GM18868 (cell line): ENCODE data around the gene HES2.
"Not testable (repeated sequence)": the region's sequence is repeated elsewhere in the genome, so short reads cannot be mapped to it uniquely, and the experiment has no call there.

ENCODE experiments used
- ATAC-seq: cut with Tn5 transposase; IDR thresholded peaks from one replicate; pipeline ENCODE4 v1.9.1; 2021; ENCODE audit warnings: mild to moderate bottlenecking, moderate library complexity; ENCODE audit not compliant: unreplicated experiment

HES2 gene

DNA sequence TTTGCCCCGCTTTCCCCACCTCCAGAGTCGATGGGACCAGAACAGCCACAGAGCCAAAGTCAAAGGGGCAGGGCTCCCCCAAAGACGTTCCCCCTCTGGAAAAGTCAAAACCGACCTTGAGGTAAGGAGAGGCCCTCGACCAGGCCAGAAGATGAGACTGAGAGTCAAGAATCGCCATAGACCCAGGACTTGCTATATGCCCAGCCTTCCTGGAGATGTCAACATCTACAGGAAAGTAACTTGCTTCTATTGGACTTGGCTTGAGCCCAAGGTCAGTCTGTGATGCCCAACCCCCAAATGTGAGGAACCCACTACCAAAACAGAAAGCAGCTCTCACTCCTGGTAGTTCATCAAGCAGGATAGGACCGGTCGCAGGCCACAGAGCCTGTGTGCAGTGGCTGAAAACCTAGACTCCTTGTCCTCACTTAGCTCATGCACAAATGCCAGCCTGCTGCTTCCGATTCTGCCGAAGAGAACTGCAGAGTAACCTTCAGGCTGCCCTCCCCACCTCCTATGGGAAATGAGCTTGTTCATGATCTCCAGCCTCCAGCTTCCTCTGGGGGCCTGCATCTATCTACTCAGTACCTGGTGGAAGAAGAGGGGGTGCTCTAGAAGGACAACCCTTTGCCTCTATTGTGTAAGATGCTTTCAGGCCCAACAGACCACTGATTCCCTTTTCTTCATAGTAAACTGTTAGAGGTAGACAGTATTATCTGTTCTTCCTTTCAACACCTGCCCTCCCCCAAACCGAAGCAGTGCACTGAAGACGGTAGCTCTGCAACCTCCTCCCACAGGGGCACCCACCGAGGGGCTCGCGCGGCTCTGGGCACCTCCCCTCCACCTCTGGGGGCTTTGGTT, 27.5 kb downstream of the HES2 start:
- no peak for ATAC-seq

DNA sequence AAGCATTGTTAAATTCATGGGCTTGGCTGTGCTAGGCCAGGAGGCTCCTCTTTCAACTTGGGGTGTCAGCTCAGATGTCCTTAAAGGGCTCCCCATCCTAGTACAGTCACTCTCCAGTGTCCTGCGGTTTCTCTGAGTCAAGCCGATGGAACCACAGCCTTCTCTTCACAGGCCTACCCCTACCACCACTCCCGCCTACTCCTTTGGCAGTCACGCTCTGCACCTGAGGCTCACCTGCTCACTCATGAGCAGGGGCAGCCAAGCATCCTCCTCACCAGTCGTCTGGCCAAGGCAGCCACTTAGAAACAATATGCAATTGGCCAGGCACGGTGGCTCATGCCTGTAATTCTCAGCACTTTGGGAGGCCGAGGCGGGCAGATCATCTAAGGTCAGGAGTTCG, 29.7 kb downstream of the HES2 start:
- no peak for ATAC-seq

DNA sequence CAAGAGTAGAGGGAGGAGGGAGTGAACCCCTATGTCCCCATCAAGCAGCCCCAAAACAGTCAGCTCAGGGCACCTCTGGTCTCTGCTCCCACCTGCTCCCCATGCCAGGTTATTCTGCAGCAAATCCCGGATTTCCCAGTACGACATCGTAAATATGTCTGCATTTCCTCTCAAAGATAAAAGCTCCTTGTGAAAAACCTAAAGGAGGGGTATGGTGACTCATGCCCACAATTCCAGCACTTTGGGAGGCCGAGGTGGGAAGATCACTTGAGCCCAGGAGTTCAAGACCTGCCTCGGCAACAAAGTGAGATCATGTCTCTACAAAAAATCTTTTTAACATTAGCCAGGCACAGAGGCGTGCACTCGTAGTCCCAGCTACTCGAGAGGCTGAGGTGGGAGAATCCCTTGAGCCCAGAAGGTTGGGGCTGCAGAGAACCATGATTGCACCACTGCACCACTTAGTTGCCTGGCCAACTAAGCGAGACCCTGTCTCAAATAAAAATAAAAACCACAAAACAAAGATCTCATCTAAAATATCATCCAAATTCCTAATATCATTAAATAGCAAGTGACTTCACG, 33.3 kb downstream of the HES2 start:
- no peak for ATAC-seq

DNA sequence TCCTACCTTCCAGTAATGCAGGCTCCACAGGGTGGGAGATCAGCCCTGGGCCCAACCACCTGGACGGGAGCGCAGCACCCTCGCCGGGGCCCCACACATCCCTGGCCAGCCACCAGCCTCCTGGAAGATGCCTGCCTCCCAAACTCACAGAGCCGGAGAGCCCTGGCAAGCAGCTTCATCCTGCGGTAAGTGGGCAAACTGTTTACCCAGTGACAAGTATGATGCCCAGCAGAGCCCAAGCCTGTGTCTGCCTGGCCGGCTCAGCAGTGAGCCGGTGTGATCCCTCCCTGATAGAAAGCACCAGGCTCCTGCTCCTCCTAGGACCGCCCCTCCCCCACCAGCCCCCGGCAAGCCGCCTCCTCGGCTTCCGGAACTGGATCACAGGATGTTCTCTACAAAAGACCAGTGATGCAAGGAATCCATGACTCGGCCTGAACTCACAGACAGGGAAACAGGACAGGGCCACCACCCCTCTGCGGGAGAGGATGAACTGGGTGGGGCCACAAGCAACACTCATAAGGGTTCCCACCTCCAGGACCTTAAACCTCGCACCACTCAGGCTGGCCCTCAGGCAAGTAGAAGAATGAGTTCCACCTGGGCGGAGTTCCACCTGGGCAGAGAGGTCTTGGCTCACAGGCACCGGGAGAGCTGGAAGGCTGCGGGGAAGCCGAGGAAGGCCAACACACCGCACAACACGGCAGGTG, 34.1 kb downstream of the HES2 start:
- no peak for ATAC-seq

DNA sequence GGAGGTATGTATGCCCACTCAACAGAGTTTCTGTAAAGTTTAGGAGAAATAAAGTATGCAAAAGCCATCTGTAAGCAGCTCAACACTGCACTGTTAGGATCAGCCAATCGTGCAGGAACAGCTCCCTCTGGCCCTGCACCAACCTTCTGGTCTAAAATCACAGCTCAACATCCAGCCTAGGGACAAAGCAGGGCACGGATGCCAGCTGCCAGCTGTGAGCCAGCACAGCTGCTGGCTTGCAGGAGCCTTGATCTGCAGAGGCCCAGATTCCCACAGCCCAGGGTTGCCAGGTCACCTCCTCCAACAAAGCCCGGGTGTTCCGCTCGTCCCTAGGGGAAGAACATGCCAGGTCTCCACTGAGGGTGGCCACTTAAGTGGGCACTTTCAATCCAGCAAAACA, 34.8 kb downstream of the HES2 start:
- no peak for ATAC-seq

DNA sequence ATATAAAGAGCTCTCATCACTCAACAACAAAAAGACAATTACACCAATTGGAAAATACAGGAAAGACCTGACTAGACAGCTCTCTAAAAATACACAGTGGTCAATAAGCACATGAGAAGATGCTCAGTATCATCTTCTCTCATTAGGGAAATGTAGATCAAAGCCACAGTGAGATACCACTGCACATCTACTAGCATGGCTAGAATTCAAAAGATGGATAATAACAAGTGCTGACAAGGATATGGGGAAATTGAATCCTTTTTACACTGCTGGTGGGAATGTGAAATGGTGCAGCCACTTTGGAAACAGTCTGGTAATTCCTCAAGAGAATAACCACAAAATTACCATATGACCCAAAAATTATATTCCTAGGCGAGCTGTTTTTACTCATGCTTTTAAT, 35.6 kb downstream of the HES2 start:
- no peak for ATAC-seq

DNA sequence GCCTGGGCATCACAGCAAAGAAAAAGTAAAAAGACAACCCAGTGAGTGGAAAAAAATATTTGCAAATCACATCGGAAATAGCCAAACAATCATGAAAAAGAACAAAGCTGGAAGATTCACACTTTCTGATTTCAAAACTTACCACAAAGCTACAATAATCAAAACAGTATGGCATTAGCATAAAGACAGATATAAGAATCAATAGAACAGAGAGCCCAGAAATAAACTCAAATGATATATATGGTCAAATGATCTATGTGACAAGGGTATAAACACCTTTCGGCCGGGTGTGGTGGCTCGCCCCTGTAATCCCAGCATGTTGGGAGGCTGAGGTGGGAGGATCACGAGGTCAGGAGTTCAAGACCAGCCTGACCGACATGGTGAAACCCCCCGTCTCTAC, 39.7 kb downstream of the HES2 start:
- no peak for ATAC-seq

DNA sequence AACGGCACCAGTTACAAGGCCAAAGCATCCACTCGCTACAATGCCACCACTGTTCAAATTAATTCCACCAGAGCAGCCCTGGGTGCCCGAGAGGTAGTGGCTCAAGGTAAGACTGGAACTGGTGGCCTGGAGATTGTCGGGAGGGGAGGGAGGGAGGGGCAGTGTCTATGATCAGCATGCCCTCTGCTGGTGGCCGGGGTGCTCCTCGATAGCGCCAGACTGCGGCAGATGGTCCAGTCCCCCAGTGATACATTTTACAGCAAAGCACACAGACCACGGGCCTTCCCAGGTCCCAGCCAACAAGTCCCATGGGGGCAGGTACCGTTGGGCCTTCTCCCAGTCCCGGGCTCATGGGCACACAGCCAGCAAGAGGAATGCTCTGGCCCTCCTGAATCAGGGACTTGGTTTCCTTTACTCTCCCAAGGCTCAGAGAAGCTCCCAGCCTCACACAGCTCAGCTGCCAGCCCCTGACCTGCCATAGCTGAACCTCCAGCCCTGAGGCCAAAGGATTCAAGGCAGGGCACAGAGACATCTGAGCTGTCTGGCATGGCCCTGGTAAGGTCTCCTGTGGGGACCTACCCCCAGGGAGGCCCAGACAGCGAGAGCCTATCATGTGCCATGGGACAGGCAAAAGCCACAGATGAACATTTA, 41.5 kb downstream of the HES2 start:
- no peak for ATAC-seq

DNA sequence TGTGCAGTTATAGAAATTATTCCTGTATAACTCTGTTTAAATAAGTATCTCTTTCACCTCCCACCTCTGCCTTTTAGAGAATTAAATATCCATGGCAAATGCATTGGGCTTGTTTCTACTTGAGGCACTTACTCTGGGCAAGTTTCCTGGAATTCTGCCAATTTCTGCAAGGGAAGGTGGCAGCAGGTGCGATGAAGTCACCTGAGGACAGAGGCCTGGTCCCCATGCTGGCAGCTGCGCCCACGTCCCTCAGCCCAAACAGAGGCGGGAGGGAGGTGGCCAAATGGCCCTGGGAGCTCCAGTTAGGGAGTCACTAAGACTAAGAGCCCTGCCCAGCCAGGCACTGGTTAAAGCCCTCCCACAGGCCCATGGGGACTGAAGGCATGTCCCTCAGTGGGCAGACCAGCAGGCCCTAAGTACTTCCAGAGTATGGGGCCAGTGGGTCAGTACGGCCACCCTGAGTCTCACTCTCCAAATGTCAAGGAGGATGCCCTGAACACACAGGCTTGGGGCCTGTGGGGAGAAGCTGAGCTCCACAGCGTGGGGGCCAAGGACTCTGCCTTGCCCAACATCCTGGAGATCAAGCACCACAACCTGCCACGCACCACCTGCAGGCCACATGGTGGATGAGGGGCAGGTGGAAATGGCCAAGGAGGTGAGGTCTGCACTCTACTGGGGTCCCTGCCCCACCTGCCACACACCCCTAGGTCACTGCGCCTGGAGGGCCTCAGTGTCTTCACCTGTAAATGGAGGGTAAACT, 45.6 kb downstream of the HES2 start:
- ATAC-seq = no peak

DNA sequence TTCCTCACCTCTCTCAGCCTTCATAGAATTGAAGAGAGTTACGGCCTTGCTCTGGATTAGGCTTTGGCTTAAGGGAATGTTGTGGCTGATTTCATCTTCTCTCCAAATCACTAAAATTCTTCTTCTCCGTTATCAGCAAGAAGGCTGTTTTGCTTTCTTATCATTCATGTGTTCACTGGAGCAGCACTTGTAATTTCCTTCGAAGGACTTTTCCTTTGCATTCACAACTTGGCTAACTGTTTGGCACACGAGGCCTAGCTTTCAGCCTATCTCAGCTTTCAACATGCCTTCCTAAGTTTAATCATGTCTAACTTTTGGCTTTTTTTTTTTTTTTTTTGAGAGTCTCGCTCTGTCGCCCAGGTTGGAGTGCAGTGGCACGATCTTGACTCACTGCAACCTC, 47.5 kb downstream of the HES2 start:
- ATAC-seq = not testable (repeated sequence)

DNA sequence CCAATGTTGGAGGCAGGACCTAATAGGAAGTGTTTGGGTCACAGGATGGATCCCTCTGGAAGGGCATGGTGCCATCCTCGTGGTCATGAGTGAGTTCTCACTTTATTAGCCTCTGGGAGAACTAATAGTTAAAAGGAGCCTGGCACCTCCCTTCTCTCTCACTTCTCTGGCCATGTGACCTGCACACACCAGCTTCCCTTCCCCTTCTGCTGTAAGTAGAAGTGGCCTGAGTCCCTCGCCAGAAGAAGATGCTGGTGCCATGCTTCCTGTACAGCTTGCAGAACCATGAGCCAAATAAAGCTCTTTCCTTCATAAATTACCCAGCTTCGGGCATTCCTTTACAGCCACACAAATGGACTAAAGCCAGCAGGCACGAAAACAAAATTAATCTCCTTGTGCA, 49.7 kb downstream of the HES2 start:
- ATAC-seq = no peak

DNA sequence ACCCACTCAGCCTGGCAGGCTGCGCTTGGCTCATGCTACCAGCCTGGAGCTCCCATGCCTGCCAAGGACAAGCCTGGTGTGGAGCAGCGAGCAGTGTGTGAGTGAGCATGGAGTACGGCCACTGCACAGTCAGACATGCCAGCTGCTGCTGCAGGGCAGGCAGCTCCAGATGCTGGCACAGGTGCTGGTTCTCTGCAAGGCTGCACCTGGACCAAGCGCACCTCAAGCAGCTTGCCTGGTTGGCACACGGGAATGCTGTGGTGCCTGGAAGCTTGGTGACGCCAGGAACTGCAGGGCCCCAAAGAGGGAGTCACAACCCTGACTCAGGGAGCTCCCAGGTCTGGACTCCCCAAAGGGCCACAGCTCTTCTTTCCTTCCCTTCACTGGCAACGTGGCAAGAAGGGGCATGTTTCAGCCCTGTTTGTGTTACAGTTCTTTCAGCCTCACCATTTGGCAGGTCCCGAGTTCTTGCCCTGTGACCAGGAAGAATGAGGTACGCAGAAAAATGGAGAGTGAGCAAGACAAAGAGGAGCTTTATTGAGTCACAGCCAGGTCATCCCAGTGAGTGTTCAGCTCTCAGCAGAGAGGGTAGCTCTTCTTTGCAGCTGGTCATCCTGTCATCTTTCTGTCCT, 52.2 kb downstream of the HES2 start:
- no peak for ATAC-seq

DNA sequence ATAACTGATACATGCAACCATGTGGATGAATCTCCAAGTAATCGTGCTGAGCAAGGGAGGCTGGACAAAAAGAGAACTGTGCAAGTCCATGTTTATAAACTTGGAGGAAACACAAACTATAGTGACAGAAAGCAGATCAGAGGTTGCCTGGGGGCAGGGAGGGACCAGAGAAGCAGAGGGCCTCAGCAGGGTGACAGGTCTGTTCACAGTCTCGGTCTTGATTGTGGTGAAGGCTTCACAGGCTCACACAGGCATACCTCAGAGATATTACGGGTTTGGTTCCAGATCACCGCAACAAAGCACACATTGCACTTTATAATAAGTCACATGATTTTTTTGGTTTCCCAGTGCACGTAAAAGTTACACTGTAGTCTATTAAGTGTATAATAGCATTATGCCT, 54.7 kb downstream of the HES2 start:
- ATAC-seq = no peak

DNA sequence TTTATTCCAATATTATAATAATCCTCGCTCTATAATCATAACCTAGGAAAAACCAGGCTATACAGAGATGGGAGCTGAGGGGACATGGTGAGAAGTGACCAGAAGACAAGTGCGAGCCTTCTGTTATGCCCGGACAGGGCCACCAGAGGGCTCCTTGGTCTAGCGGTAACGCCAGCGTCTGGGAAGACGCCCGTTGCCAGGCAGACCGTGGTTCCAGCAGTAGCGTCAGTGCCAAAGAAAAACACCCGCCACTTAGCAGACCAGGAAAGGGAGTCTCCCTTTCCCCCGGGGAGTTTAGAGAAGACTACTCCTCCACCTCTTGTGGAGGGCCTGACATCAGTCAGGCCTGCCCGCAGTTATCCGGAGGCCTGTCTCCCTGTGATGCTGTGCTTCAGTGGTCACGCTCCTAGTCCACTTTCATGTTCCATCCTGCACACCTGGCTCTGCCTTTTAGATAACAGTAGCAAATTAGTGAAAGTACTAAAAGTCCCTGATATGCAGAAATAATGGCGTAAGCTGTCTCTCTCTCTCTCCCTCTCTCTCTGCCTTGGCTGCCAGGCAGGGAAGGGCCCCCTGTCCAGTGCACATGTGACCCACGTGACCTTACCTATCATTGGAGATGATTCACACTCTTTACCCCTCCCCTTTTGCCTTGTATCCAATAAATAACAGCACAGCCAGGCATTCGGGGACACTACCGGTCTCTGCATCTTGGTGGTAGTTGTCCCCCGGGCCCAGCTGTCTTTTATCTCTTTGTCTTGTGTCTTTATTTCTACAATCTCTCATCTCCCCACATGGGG, 56.4 kb downstream of the HES2 start:
- ATAC-seq = not testable (repeated sequence)
